ENCODE results near the gene SLC26A8. TPM values are rescaled to one million over a fixed set of nuclear protein-coding genes. Genes with fewer than 3 reads are reported as not detected.
"Not testable (repeated sequence)": the region's sequence is repeated elsewhere in the genome, so short reads cannot be mapped to it uniquely, and the experiment has no call there.

The SLC26A8 gene
- total RNA-seq, 4 donors from 2014 or later: not detected

DNA sequence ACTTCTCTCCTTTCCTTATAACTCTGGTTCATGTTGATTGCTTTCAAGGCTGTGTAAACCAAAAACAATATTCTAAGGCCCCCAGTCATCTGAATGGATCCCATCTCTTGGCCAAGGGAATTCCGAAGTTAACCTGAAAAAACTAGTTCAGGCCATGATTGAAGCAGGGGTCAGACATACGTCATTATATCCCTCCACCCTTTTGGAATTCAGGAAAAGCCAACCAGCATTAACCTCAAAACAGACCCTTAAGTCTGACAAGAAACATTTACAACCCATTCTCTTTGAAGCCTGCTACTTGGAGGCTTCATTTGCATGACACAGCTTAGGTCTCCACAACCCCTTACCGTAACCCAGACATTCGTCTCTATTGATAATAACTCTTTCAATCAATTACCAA lies 39.7 kb downstream of the SLC26A8 start:
- intact Hi-C loops (cut with DNase I; ENCODE audit: low total_unique reads): no loop called here
- no peak for TF ChIP-seq POLR2A (IDR thresholded peaks at IDR 0.05)
- TF ChIP-seq, protein P1, sequence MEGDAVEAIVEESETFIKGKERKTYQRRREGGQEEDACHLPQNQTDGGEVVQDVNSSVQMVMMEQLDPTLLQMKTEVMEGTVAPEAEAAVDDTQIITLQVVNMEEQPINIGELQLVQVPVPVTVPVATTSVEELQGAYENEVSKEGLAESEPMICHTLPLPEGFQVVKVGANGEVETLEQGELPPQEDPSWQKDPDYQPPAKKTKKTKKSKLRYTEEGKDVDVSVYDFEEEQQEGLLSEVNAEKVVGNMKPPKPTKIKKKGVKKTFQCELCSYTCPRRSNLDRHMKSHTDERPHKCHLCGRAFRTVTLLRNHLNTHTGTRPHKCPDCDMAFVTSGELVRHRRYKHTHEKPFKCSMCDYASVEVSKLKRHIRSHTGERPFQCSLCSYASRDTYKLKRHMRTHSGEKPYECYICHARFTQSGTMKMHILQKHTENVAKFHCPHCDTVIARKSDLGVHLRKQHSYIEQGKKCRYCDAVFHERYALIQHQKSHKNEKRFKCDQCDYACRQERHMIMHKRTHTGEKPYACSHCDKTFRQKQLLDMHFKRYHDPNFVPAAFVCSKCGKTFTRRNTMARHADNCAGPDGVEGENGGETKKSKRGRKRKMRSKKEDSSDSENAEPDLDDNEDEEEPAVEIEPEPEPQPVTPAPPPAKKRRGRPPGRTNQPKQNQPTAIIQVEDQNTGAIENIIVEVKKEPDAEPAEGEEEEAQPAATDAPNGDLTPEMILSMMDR (IDR thresholded peaks at IDR 0.05): no peak

DNA sequence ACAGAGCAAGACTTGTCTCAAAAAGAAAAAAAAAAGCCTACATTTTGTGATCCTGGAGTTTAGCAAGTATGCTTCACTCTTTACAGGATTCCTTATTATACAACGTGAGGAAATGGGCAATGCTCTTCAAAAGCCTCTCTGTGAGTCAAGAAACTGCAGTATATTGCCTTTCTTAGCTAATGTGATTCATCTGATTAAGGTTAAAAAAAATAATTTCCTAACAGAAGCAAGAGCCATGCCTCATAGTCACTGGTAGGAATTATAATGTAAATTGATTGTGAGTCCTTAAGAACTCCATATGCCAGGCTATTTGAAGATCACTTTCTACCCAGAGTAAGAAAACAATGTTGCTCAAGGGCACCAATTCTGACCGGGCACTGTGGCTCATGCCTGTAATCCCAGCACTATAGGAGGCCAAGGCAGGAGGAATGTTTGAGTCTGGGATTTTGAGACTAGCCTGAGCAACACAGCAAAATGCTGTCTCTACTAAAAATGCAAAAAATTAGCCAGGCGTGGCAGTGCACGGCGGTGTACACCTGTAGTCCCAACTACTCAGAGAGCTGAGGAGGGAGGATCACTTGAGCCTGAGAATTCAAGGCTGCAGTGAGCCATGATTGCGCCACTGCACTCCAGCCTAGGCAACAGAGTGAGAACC lies 43.3 kb downstream of the SLC26A8 start:
- TF ChIP-seq, protein P1 (IDR thresholded peaks at IDR 0.05): no peak
- no peak for TF ChIP-seq POLR2A (IDR thresholded peaks at IDR 0.05)
- 85 to 87% methylated on average over 6 of the region's 6 CpGs for WGBS, 2 donors
- H3K4me3 ChIP-seq (ENCODE audit: low read depth, poor library complexity, severe bottlenecking): no peak overlapping the region
- intact Hi-C loops (cut with DNase I; ENCODE audit: low total_unique reads): no loop called here
- no peak for DNase-seq (ENCODE audit: low spot score in 2 of 2)

More for the DNA sequence above, 39.7 kb downstream of the SLC26A8 start:
- no peak overlapping the region for H3K4me3 ChIP-seq (ENCODE audit: low read depth, poor library complexity, severe bottlenecking)
- no peak for DNase-seq (ENCODE audit: low spot score in 2 of 2)
- 75 to 80% methylated on average over 4 of the region's 4 CpGs for WGBS, 2 donors

DNA sequence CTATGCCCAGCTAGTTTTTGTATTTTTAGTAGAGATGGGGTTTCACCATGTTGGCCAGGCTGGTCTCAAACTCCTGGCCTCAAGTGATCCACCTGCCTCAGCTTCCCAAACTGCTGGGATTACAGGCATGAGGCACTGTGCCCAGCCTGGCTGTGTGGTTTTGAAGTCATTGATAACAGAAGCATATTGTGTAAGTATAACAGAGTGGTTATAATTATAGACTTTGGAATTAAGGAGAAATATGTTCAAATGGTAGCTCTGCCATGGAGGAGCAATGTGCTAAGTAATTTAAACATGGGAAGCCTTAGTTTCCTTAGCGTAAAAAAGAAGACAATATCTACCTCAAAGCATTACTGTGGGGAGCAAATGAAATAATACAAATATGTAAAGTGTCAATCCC lies 44.3 kb downstream of the SLC26A8 start:
- DNase-seq (ENCODE audit: low spot score in 2 of 2); intact Hi-C loops (cut with DNase I; ENCODE audit: low total_unique reads); H3K4me3 ChIP-seq (ENCODE audit: low read depth, poor library complexity, severe bottlenecking): not testable (repeated sequence)
- WGBS, 2 donors: 93 to 94% methylated on average over 1 of the region's 1 CpG

DNA sequence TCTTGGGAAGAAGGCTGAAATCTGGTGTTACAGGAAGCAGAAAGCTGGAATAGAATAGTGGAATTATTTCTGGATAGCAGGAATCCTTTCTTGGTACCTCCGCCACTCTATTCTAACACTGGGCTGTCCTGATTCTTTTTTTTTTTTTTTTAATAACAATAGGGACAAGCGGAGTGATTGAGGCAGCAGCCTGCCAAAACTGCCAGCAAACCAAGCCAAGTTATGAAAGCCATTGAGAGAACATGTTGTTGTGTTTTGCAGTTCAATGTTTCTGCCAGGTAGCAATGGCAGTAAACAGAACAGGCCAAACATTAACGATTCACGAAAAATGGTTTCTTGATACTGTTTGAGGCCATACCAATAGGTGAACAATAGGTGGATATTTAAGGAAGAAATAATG lies 47.1 kb downstream of the SLC26A8 start:
- intact Hi-C loops (cut with DNase I; ENCODE audit: low total_unique reads): no loop called here
- TF ChIP-seq POLR2A (IDR thresholded peaks at IDR 0.05): no peak
- TF ChIP-seq, protein P1 (IDR thresholded peaks at IDR 0.05): no peak
- 66 to 72% methylated on average over 4 of the region's 4 CpGs for WGBS, 2 donors
- no peak overlapping the region for H3K4me3 ChIP-seq (ENCODE audit: low read depth, poor library complexity, severe bottlenecking)
- DNase-seq (ENCODE audit: low spot score in 2 of 2): no peak

DNA sequence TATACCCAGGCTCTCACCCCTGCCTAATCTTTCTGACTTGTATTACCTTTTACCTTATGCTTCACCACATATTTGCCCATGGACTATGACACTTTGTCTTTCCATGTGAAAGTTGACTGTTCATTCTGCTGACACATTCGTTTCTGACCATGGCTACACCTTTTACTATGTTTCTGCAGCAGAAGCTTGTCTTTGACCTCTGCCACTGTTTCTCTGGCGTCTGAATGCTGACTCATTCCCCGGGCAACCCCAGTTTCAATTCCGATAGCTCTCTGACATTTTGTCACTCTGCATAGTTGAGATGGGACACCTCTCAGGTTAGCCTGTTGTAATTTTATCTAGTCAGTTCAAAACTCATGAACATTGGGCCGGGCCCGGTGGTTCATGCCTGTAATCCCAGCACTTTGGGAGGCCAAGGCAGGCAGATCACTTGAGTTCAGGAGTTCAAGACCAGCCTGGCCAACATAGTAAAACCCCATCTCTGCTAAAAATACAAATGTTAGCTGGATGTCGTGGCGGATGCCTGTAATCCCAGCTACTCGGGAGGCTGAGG lies 50.7 kb downstream of the SLC26A8 start:
- H3K4me3 ChIP-seq (ENCODE audit: low read depth, poor library complexity, severe bottlenecking): no peak overlapping the region
- no peak for DNase-seq (ENCODE audit: low spot score in 2 of 2)
- intact Hi-C loops (cut with DNase I; ENCODE audit: low total_unique reads): no loop called here
- 86 to 88% methylated on average over 9 of the region's 9 CpGs for WGBS, 2 donors
- no peak for TF ChIP-seq POLR2A (IDR thresholded peaks at IDR 0.05)
- TF ChIP-seq, protein P1 (IDR thresholded peaks at IDR 0.05): peak in 1 of 3 donors; percentile 35

DNA sequence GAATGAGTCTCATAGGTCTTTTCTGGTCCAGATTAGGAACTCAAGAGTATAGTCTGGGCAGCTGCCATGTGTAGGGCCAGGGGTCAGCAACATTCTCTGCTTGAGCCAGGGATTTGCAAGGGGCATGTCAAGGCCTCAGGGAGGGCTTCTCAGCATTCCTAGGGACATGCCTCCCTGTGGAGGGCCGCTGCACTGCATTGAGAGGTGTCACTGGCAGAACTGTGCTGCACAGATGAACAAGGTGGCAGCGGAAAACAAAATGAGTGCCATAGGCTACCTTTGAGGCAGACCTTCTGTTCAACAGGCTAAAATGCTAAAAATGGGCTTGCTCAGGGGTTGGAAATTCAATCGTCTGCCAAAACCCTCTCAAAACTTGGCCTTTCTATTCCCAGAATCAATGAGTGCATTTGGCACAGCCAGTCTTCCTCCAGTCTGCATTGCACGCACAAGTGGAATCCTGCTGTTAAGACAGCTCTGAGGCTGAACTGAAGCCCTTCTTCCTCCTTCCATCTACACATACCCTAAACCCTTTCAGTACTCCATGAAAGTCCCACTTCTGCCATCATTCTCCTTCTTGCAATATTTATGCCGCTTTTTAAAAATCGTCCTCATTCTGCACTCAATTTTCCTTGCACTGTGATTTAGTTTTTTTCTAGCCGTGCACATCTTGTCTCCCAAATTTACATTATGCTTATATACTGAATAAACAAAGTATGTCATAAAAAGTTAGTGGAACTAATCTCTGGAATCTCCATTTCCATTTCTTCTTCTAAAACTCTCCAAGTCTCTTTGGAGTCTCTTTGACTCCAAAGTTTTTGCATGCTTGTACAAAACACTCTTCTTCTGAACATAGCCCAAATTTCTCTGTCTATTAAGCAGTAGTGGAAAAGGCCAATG lies 51.7 kb downstream of the SLC26A8 start:
- H3K4me3 ChIP-seq (ENCODE audit: low read depth, poor library complexity, severe bottlenecking): no peak overlapping the region
- 76 to 79% methylated on average over 7 of the region's 7 CpGs for WGBS, 2 donors
- peak in 1 of 2 donors; percentile 72 for DNase-seq (ENCODE audit: low spot score in 2 of 2)
- TF ChIP-seq, protein P1 (IDR thresholded peaks at IDR 0.05): no peak
- no peak for TF ChIP-seq POLR2A (IDR thresholded peaks at IDR 0.05)
- intact Hi-C loops (cut with DNase I; ENCODE audit: low total_unique reads): no loop called here
